Measurements from ENCODE around the gene SUGT1. TPM values are rescaled to one million over a fixed set of nuclear protein-coding genes. Genes with fewer than 3 reads are reported as not detected.
A peak's percentile ranks its signal among the peaks of the same experiment; 100 is the strongest.

The SUGT1 gene
- total RNA-seq, 2 experiments from 2014 or later, result 32.1 to 59.0 TPM

GRCh38 chr13:52652980-52653303, 306 bp downstream of the SUGT1 start:
- TF ChIP-seq EZH2phosphoT487 (IDR thresholded peaks at IDR 0.05; ENCODE audit: borderline replicate concordance, low read depth, low read length) (no peak), CTCF (conservative IDR thresholded peaks at IDR 0.05; ENCODE audit: low read length) (no peak; the same call in 1 of the 2 replicates)
- no peak for DNase-seq (ENCODE audit: low spot score)
- POLR2A ChIA-PET, result interaction anchor here (0.8 to 3.0 kb wide), 10 partner anchors 9 to 190 kb away, joined by 3 to 46 read pairs (median 4); no protein-coding TSS in a partner anchor
- no peaks in the 10 kb centered on the region for H3K9me3 ChIP-seq (ENCODE audit: low read length)
- H3K36me3 ChIP-seq (ENCODE audit: insufficient read depth, low read length), result peaks cover 58% of the 10 kb centered on the region
- H3K79me2 ChIP-seq (ENCODE audit: insufficient read depth, low read depth, low read length), result peaks cover 78% of the 10 kb centered on the region
- no TSS peak for BruUV-seq (replicated peaks)
- H2AFZ ChIP-seq (ENCODE audit: low read length), result peak overlapping the region; percentile 78
- peak overlapping the region; percentile 87 for H3K4me2 ChIP-seq (ENCODE audit: low read length)
- H3K9me2 ChIP-seq (ENCODE audit: insufficient read depth, low read length), result no peaks in the 10 kb centered on the region
- intact Hi-C loops (cut with micrococcal nuclease; ENCODE audit: unreplicated experiment), result loop anchor here (1.0 to 5.0 kb wide), 3 partner anchors 36 to 641 kb away; partner anchors contain the start of genes ALG11, ATP7B and CKAP2
- CTCF ChIA-PET (ENCODE audit: unreplicated experiment), result interaction anchor here (1.0 to 1.4 kb wide), 2 partner anchors 12 to 35 kb away, joined by 3 to 6 read pairs; no protein-coding TSS in a partner anchor
- H3K4me3 ChIP-seq (ENCODE audit: low read depth, low read length, poor library complexity, severe bottlenecking), result peak overlapping the region; percentile 96
- H4K20me1 ChIP-seq (ENCODE audit: insufficient read depth, low read length), result peaks cover 8% of the 10 kb centered on the region; the same call in 1 of the 2 replicates
- peak overlapping the region; percentile 87 for H3K27ac ChIP-seq (ENCODE audit: low read depth, low read length, poor library complexity, severe bottlenecking)
- H3K4me1 ChIP-seq (ENCODE audit: insufficient read depth, low read length, poor library complexity, severe bottlenecking), result peaks cover 34% of the 10 kb centered on the region

- H3K4me3 ChIP-seq (ENCODE audit: low read depth, low read length, poor library complexity, severe bottlenecking), result no peak overlapping the region
- ChIA-PET POLR2A (no interaction called here), CTCF (ENCODE audit: unreplicated experiment) (no interaction called here)
- BruUV-seq (replicated peaks), result no TSS peak
- peaks cover 95% of the 10 kb centered on the region for H3K36me3 ChIP-seq (ENCODE audit: insufficient read depth, low read length)
- no peak overlapping the region for H3K4me2 ChIP-seq (ENCODE audit: low read length)
- no peak for TF ChIP-seq EZH2phosphoT487 (IDR thresholded peaks at IDR 0.05; ENCODE audit: borderline replicate concordance, low read depth, low read length)
- no peak for TF ChIP-seq CTCF (conservative IDR thresholded peaks at IDR 0.05; ENCODE audit: low read length)
- intact Hi-C loops (cut with micrococcal nuclease; ENCODE audit: unreplicated experiment), result no loop called here
- H3K4me1 ChIP-seq (ENCODE audit: insufficient read depth, low read length, poor library complexity, severe bottlenecking), result peaks cover 17% of the 10 kb centered on the region
- no peak overlapping the region for H2AFZ ChIP-seq (ENCODE audit: low read length)
- no peak for DNase-seq (ENCODE audit: low spot score)
- H3K27ac ChIP-seq (ENCODE audit: low read depth, low read length, poor library complexity, severe bottlenecking), result no peak overlapping the region
- no peaks in the 10 kb centered on the region for H3K9me3 ChIP-seq (ENCODE audit: low read length)
- H3K79me2 ChIP-seq (ENCODE audit: insufficient read depth, low read depth, low read length), result peaks cover 49% of the 10 kb centered on the region
- no peaks in the 10 kb centered on the region for H3K9me2 ChIP-seq (ENCODE audit: insufficient read depth, low read length)
- peaks cover 4% of the 10 kb centered on the region; the same call in 1 of the 2 replicates for H4K20me1 ChIP-seq (ENCODE audit: insufficient read depth, low read length)
Measured at GRCh38 chr13:52659340-52659739, 6.7 kb downstream of the SUGT1 start.

GRCh38 chr13:52664272-52664671, 11.6 kb downstream of the SUGT1 start:
- CTCF ChIA-PET (ENCODE audit: unreplicated experiment), result no interaction called here
- no peak overlapping the region for H3K27ac ChIP-seq (ENCODE audit: low read depth, low read length, poor library complexity, severe bottlenecking)
- no peak for DNase-seq (ENCODE audit: low spot score)
- H3K79me2 ChIP-seq (ENCODE audit: insufficient read depth, low read depth, low read length), result peaks cover 2% of the 10 kb centered on the region; the same call in 1 of the 2 replicates
- H2AFZ ChIP-seq (ENCODE audit: low read length), result no peak overlapping the region
- POLR2A ChIA-PET, result interaction anchor here (1.5 to 1.7 kb wide), 2 partner anchors 10 to 12 kb away, joined by 3 to 4 read pairs; partner anchors contain the start of gene SUGT1
- H3K9me2 ChIP-seq (ENCODE audit: insufficient read depth, low read length), result no peaks in the 10 kb centered on the region
- TF ChIP-seq CTCF (conservative IDR thresholded peaks at IDR 0.05; ENCODE audit: low read length), result no peak
- TF ChIP-seq EZH2phosphoT487 (IDR thresholded peaks at IDR 0.05; ENCODE audit: borderline replicate concordance, low read depth, low read length), result no peak
- no peak overlapping the region for H3K4me2 ChIP-seq (ENCODE audit: low read length)
- no peaks in the 10 kb centered on the region for H3K4me1 ChIP-seq (ENCODE audit: insufficient read depth, low read length, poor library complexity, severe bottlenecking)
- H3K9me3 ChIP-seq (ENCODE audit: low read length), result no peaks in the 10 kb centered on the region
- intact Hi-C loops (cut with micrococcal nuclease; ENCODE audit: unreplicated experiment), result no loop called here
- no TSS peak for BruUV-seq (replicated peaks)
- no peak overlapping the region for H3K4me3 ChIP-seq (ENCODE audit: low read depth, low read length, poor library complexity, severe bottlenecking)
- no peaks in the 10 kb centered on the region for H4K20me1 ChIP-seq (ENCODE audit: insufficient read depth, low read length)
- peaks cover 95% of the 10 kb centered on the region for H3K36me3 ChIP-seq (ENCODE audit: insufficient read depth, low read length)

Measured in OCI-LY7 (cell line).